DOHH2 (cell line): ENCODE results near the gene AGMAT.

ENCODE experiments used
- H3F3A ChIP-seq: fragments of 200-600 bp; sonication (generic), shearing (Covaris generic); 2 replicates; pipeline ENCODE4 v1.6.0; 2016; ENCODE audit warnings: antibody characterized with exemption, mild to moderate bottlenecking; ENCODE audit not compliant: control insufficient read depth, insufficient read depth
- H3K27ac ChIP-seq: fragments of 200-600 bp; sonication (generic); 2 replicates; pipeline ENCODE4 v1.5.1; 2014; ENCODE audit warnings: low read depth, mild to moderate bottlenecking, low read length, moderate library complexity
- H3K27me3 ChIP-seq: fragments of 200-600 bp; sonication (generic); 2 replicates; pipeline ENCODE4 v1.6.1; 2014; ENCODE audit warnings: mild to moderate bottlenecking, low read length, mixed read lengths; ENCODE audit not compliant: control insufficient read depth
- H3K36me3 ChIP-seq: fragments of 200-600 bp; sonication (generic); 2 replicates; pipeline ENCODE4 v1.6.1; 2014; ENCODE audit warnings: mild to moderate bottlenecking, low read length, moderate library complexity, mixed read lengths; ENCODE audit not compliant: control insufficient read depth
- H3K4me1 ChIP-seq: fragments of 200-600 bp; sonication (generic); 2 replicates; pipeline ENCODE4 v1.6.1; 2014; ENCODE audit warnings: mild to moderate bottlenecking, low read length, mixed read lengths; ENCODE audit not compliant: control insufficient read depth
- H3K4me2 ChIP-seq: fragments of 200-600 bp; sonication (generic); 2 replicates; pipeline ENCODE4 v1.6.0; 2014; ENCODE audit warnings: mild to moderate bottlenecking, low read length, moderate library complexity
- H3K4me3 ChIP-seq: fragments of 200-600 bp; sonication (generic); 2 replicates; pipeline ENCODE4 v1.5.1; 2014; ENCODE audit warnings: mild to moderate bottlenecking, low read length, mixed read lengths
- H3K79me2 ChIP-seq: fragments of 200-600 bp; sonication (generic); 2 replicates; pipeline ENCODE4 v1.6.1; 2014; ENCODE audit warnings: mild to moderate bottlenecking, low read length, mixed read lengths; ENCODE audit not compliant: control insufficient read depth
- H3K9me2 ChIP-seq: fragments of 200-600 bp; sonication (generic); replicated peaks from 2 replicates; pipeline ENCODE4 v1.6.1; 2014; ENCODE audit warnings: mild to moderate bottlenecking, low read length, mixed read lengths; ENCODE audit not compliant: control insufficient read depth
- H3K9me3 ChIP-seq: fragments of 200-600 bp; sonication (generic); 2 replicates; pipeline ENCODE4 v1.6.1; 2014; ENCODE audit warnings: antibody characterized with exemption, low read length, mixed read lengths; ENCODE audit not compliant: control insufficient read depth, insufficient read depth
- H4K20me1 ChIP-seq: fragments of 200-600 bp; sonication (generic); 2 replicates; pipeline ENCODE4 v1.6.0; 2014; ENCODE audit warnings: low read depth, mild to moderate bottlenecking, antibody characterized with exemption, low read length, moderate library complexity; ENCODE audit not compliant: control insufficient read depth, insufficient read depth
- EZH2phosphoT487 ChIP-seq: fragments of 200-600 bp; sonication (generic); IDR thresholded peaks from 2 replicates; pipeline ENCODE4 v1.6.1; 2017; ENCODE audit warnings: borderline replicate concordance, mild to moderate bottlenecking, antibody characterized with exemption, low read length, moderate library complexity, mixed read lengths
- TF ChIP-seq, protein P1 (sequence below): fragments of 200-600 bp; sonication (generic); IDR thresholded peaks from one replicate; pipeline ENCODE4 v1.5.1; 2014; ENCODE audit warnings: antibody characterized with exemption, mild to moderate bottlenecking, low read depth, low read length; ENCODE audit not compliant: poor library complexity, severe bottlenecking

Gene AGMAT

DNA sequence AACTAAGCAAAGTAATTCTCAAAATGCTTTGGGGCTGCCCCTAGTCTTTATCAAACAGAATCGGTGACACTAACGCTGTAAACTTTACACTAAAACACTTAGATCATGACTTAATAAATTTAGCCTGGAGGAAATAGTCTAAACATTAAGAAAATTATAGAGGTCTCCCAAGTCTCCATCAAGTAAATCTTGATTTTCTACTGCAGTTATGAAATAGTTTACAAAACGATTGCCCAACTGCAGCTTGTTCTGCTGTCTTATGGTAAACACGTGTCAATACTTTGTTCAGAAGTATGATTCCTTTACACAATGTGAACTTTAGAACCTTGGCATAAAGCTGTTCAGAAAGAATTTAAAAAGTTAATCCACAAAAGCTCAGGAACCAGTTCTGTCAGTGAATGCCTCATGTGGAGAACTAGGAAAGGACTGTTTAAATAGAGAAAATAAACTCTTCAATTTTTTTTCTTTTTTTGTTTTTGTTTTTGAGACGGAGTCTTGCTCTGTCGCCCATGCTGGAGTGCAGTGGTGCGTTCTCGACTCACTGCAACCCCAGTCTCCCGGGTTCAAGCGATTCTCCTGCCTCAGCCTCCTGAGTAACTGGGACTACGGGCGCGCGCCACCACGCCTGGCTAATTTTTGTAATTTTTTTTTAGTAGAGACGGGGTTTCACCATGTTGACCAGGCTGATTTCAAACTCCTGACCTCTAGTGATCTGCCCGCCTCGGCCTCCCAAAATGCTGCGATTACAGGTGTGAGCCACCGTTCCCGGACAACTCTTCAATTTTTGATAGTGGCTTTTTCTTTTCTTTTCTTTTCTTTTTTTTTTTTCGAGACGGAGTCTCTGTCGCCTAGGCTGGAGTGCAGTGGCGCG, 34.0 kb upstream of the AGMAT start:
- Histone ChIP-seq H3K4me2 (peak overlapping the region; percentile 91), H3K27ac (peak overlapping the region; percentile 80), H3K4me3 (peak overlapping the region; percentile 98), H4K20me1 (peaks cover 14% of the 10 kb centered on the region), H3K9me2 (no peaks in the 10 kb centered on the region), H3K27me3 (no peaks in the 10 kb centered on the region; the same call in 1 of the 2 replicates), H3K79me2 (peaks cover 66% of the 10 kb centered on the region), H3F3A (peaks cover 9% of the 10 kb centered on the region), H3K4me1 (peaks cover 33% of the 10 kb centered on the region), H3K9me3 (no peaks in the 10 kb centered on the region), H3K36me3 (peaks cover 48% of the 10 kb centered on the region)
- TF ChIP-seq EZH2phosphoT487: no peak
- TF ChIP-seq, protein P1, sequence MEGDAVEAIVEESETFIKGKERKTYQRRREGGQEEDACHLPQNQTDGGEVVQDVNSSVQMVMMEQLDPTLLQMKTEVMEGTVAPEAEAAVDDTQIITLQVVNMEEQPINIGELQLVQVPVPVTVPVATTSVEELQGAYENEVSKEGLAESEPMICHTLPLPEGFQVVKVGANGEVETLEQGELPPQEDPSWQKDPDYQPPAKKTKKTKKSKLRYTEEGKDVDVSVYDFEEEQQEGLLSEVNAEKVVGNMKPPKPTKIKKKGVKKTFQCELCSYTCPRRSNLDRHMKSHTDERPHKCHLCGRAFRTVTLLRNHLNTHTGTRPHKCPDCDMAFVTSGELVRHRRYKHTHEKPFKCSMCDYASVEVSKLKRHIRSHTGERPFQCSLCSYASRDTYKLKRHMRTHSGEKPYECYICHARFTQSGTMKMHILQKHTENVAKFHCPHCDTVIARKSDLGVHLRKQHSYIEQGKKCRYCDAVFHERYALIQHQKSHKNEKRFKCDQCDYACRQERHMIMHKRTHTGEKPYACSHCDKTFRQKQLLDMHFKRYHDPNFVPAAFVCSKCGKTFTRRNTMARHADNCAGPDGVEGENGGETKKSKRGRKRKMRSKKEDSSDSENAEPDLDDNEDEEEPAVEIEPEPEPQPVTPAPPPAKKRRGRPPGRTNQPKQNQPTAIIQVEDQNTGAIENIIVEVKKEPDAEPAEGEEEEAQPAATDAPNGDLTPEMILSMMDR: no peak

GRCh38 chr1:15618077-15618654, 33.3 kb upstream of the AGMAT start:
- peak overlapping the region; percentile 91 for H3K4me2 ChIP-seq
- H3K36me3 ChIP-seq: peaks cover 48% of the 10 kb centered on the region
- H3K27me3 ChIP-seq: no peaks in the 10 kb centered on the region; the same call in 1 of the 2 replicates
- H3K9me2 ChIP-seq: no peaks in the 10 kb centered on the region
- H3K27ac ChIP-seq: peak overlapping the region; percentile 80
- H4K20me1 ChIP-seq: peaks cover 14% of the 10 kb centered on the region
- peaks cover 9% of the 10 kb centered on the region for H3F3A ChIP-seq
- H3K79me2 ChIP-seq: peaks cover 59% of the 10 kb centered on the region
- peaks cover 33% of the 10 kb centered on the region for H3K4me1 ChIP-seq
- TF ChIP-seq EZH2phosphoT487: no peak
- TF ChIP-seq, protein P1: no peak
- H3K9me3 ChIP-seq: no peaks in the 10 kb centered on the region
- H3K4me3 ChIP-seq: peak overlapping the region; percentile 98

- TF ChIP-seq EZH2phosphoT487: no peak
- TF ChIP-seq, protein P1: no peak
- no peaks in the 10 kb centered on the region; the same call in 1 of the 2 replicates for H3K27me3 ChIP-seq
- H3K79me2 ChIP-seq: peaks cover 52% of the 10 kb centered on the region
- H3K4me3 ChIP-seq: peak within 1 kb of the TSS; percentile 98
- peaks cover 42% of the 10 kb centered on the region for H3K36me3 ChIP-seq
- no peaks in the 10 kb centered on the region for H3K9me2 ChIP-seq
- peaks cover 33% of the 10 kb centered on the region for H3K4me1 ChIP-seq
- peaks cover 14% of the 10 kb centered on the region for H4K20me1 ChIP-seq
- H3K27ac ChIP-seq: peak within 1 kb of the TSS; percentile 80
- peaks cover 9% of the 10 kb centered on the region for H3F3A ChIP-seq
- H3K4me2 ChIP-seq: peak within 1 kb of the TSS; percentile 91
- H3K9me3 ChIP-seq: no peaks in the 10 kb centered on the region
These were observed 32.6 kb upstream of the AGMAT start, which contains the start of gene DDI2 for GRCh38 chr1:15617173-15618076. Gene DDI2, plus strand, starts transcription at chr1:15617458. Its CDS starts 213 bp downstream, at chr1:15617671.
